ENCODE measurements around the gene CATSPER1.

GRCh38 chr11:66046901-66047300 lies 20.6 kb upstream of the CATSPER1 start:
- TF ChIP-seq, protein P1, sequence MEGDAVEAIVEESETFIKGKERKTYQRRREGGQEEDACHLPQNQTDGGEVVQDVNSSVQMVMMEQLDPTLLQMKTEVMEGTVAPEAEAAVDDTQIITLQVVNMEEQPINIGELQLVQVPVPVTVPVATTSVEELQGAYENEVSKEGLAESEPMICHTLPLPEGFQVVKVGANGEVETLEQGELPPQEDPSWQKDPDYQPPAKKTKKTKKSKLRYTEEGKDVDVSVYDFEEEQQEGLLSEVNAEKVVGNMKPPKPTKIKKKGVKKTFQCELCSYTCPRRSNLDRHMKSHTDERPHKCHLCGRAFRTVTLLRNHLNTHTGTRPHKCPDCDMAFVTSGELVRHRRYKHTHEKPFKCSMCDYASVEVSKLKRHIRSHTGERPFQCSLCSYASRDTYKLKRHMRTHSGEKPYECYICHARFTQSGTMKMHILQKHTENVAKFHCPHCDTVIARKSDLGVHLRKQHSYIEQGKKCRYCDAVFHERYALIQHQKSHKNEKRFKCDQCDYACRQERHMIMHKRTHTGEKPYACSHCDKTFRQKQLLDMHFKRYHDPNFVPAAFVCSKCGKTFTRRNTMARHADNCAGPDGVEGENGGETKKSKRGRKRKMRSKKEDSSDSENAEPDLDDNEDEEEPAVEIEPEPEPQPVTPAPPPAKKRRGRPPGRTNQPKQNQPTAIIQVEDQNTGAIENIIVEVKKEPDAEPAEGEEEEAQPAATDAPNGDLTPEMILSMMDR (IDR thresholded peaks at IDR 0.05): no peak
- TF ChIP-seq POLR2A (IDR thresholded peaks at IDR 0.05) (no peak), POLR2AphosphoS5 (IDR thresholded peaks at IDR 0.05; ENCODE audit: insufficient read depth in 1 of 2, low read depth in 1 of 2) (no peak)

Measured in vagina (tissue), 2 donors.